Kidney glomerular epithelial cell (primary cell): Measurements from ENCODE around the gene ORC4.

Experiments used
- DNase-seq: peaks from one replicate; lab custom pipeline; 2025; lab: John Stamatoyannopoulos, UW

ORC4 gene

GRCh38 chr2:148020111-148021058 lies at the start of gene ORC4:
Gene ORC4, minus strand, starts transcription at chr2:148020737. Its CDS starts 44,779 bp downstream, at chr2:147975958.
- peak; percentile 99 for DNase-seq

- DNase-seq, result no peak
Measured at GRCh38 chr2:148067801-148068200, 47.3 kb upstream of the ORC4 start.

- no peak for DNase-seq
Measured at GRCh38 chr2:148065936-148066335, 45.4 kb upstream of the ORC4 start.

- DNase-seq, result no peak
Measured at GRCh38 chr2:148063633-148064032, 43.1 kb upstream of the ORC4 start.

GRCh38 chr2:148058641-148059040 lies 38.1 kb upstream of the ORC4 start:
- DNase-seq, result no peak

GRCh38 chr2:148052687-148053086 lies 32.1 kb upstream of the ORC4 start:
- DNase-seq, result no peak

- DNase-seq, result no peak
Measured at GRCh38 chr2:148049284-148049683, 28.7 kb upstream of the ORC4 start.

GRCh38 chr2:148048475-148049221 lies 28.1 kb upstream of the ORC4 start:
- DNase-seq, result no peak

GRCh38 chr2:148046802-148047201 lies 26.3 kb upstream of the ORC4 start:
- DNase-seq, result no peak

- peak; percentile 31 for DNase-seq
Measured at GRCh38 chr2:148044322-148044721, 23.8 kb upstream of the ORC4 start.

GRCh38 chr2:148042219-148042618 lies 21.7 kb upstream of the ORC4 start:
- DNase-seq, result no peak

- no peak for DNase-seq
Measured at GRCh38 chr2:148039783-148040182, 19.2 kb upstream of the ORC4 start.

GRCh38 chr2:148032215-148032614 lies 11.7 kb upstream of the ORC4 start:
- no peak for DNase-seq

- no peak for DNase-seq
Measured at GRCh38 chr2:148031152-148031551, 10.6 kb upstream of the ORC4 start.

GRCh38 chr2:148028781-148029180 lies 8.2 kb upstream of the ORC4 start:
- no peak for DNase-seq

GRCh38 chr2:148027822-148028221 lies 7.3 kb upstream of the ORC4 start:
- no peak for DNase-seq

GRCh38 chr2:148026573-148026972 lies 6.0 kb upstream of the ORC4 start:
- DNase-seq, result no peak

GRCh38 chr2:148023861-148024260 lies 3.3 kb upstream of the ORC4 start:
- DNase-seq, result no peak

GRCh38 chr2:148022882-148023281 lies 2.3 kb upstream of the ORC4 start:
- no peak for DNase-seq

- no peak for DNase-seq
Measured at GRCh38 chr2:148022351-148022750, 1.8 kb upstream of the ORC4 start.

GRCh38 chr2:148021886-148022285 lies 1.3 kb upstream of the ORC4 start:
- no peak for DNase-seq

- DNase-seq, result no peak
Measured at GRCh38 chr2:148021059-148021861, 723 bp upstream of the ORC4 start, which contains the start of gene MBD5. Gene MBD5, plus strand, starts transcription at chr2:148021091.
